AG09309 (cell line): ENCODE results near the gene IDS.

ENCODE experiments used
- DNase-seq: peaks from one replicate; pipeline ENCODE4 v3.0.0-alpha.2; 2010; ENCODE audit warnings: low read depth
- H3K4me3 ChIP-seq: 2 replicates; pipeline ENCODE4 v1.5.1; 2011; ENCODE audit warnings: mild to moderate bottlenecking, low read depth, low read length, moderate library complexity; ENCODE audit not compliant: control insufficient read depth
- CTCF ChIP-seq: IDR thresholded peaks from 2 replicates; pipeline ENCODE4 v1.5.1; 2011; ENCODE audit warnings: mild to moderate bottlenecking, low read depth, low read length, inconsistent platforms; ENCODE audit not compliant: insufficient read depth, control insufficient read depth; ENCODE audit errors: missing control alignments

IDS gene

GRCh38 chrX:149498767-149499166 is 6.3 kb downstream of the IDS start:
- TF ChIP-seq CTCF, result no peak
- DNase-seq, result no peak
- no peak overlapping the region for H3K4me3 ChIP-seq

- no peak overlapping the region for H3K4me3 ChIP-seq
- no peak for TF ChIP-seq CTCF
- DNase-seq, result peak; percentile 34
Measured at GRCh38 chrX:149497626-149498025, 7.5 kb downstream of the IDS start.

- H3K4me3 ChIP-seq, result no peak overlapping the region
- no peak for DNase-seq
- no peak for TF ChIP-seq CTCF
Measured at GRCh38 chrX:149497054-149497453, 8.1 kb downstream of the IDS start.

GRCh38 chrX:149495573-149496071 is 9.5 kb downstream of the IDS start:
- no peak overlapping the region for H3K4me3 ChIP-seq
- no peak for TF ChIP-seq CTCF
- peak; percentile 39 for DNase-seq

- no peak for DNase-seq
- no peak for TF ChIP-seq CTCF
Measured at GRCh38 chrX:149494844-149495565, 10.1 kb downstream of the IDS start.

GRCh38 chrX:149493567-149494562 is 11.2 kb downstream of the IDS start:
- no peak for DNase-seq
- TF ChIP-seq CTCF, result no peak
- no peak overlapping the region for H3K4me3 ChIP-seq

More at GRCh38 chrX:149494844-149495565, 10.1 kb downstream of the IDS start:
- no peak overlapping the region for H3K4me3 ChIP-seq
